GM21447 (cell line): ENCODE results near the gene HK1.
"Not testable (repeated sequence)": the region's sequence is repeated elsewhere in the genome, so short reads cannot be mapped to it uniquely, and the experiment has no call there.

ENCODE experiments used
- ATAC-seq: cut with Tn5 transposase; IDR thresholded peaks from one replicate; pipeline ENCODE4 v1.9.1; 2021; ENCODE audit not compliant: unreplicated experiment

HK1 gene

GRCh38 chr10:69254877-69255276, 23.4 kb upstream of the HK1 start:
- ATAC-seq = no peak

GRCh38 chr10:69259547-69260243, 18.6 kb upstream of the HK1 start:
- no peak for ATAC-seq

DNA sequence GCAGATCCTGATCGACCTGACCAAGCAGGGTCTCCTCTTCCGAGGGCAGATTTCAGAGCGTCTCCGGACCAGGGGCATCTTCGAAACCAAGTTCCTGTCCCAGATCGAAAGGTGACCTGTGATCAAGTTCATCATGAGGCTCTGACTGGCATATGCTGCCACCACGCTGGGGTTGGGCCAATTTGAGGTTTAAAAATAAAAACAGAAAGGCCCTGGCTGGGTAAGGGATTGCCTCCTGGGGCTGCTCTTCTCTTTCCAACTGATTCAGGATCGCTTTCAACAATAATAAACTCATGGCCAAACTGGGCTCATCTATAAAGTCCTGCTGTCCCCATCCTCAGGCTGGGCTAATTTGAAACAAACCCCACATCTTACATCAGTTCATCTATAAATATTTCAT, 17.1 kb upstream of the HK1 start:
- ATAC-seq = no peak

GRCh38 chr10:69262292-69262751, 16.0 kb upstream of the HK1 start:
- peak; percentile 66 for ATAC-seq

DNA sequence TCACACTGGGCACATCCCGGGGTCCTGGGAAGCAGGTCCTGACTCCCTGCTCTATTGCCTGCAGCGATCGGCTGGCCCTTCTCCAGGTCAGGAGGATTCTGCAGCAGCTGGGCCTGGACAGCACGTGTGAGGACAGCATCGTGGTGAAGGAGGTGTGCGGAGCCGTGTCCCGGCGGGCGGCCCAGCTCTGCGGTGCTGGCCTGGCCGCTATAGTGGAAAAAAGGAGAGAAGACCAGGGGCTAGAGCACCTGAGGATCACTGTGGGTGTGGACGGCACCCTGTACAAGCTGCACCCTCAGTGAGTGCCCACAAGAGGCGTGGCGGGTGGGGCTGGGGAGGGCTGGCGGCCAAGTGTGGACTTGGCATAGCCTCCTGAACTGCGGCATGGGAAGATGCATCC, 12.8 kb upstream of the HK1 start:
- ATAC-seq = no peak

GRCh38 chr10:69268761-69269416, 9.4 kb upstream of the HK1 start:
- ATAC-seq = no peak

- ATAC-seq = no peak
These were observed 8.5 kb upstream of the HK1 start for GRCh38 chr10:69269761-69270160.

DNA sequence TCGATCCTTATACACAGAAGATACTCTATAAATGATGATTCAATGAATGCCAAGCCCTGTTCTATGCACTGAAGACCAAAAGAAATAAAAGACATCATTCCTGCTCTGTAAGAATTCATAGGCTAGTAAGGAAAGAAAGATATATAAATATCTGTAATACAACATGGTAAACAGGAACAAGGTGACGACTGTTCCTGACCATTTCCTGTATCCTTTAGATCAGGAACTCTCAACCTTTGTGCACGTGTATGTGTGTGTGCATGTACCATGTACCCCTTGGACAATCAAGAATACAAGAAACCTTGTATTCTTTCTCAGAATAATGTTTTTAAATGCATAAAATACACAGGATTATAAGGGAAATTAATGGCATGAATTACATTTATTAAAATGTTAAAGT, 7.3 kb upstream of the HK1 start:
- ATAC-seq = no peak

- no peak for ATAC-seq
These were observed 5.7 kb upstream of the HK1 start for GRCh38 chr10:69272624-69273023.

- no peak for ATAC-seq
These were observed 2.9 kb upstream of the HK1 start for GRCh38 chr10:69275444-69275843.

GRCh38 chr10:69276503-69276902, 1.8 kb upstream of the HK1 start:
- no peak for ATAC-seq

- ATAC-seq = no peak
These were observed 814 bp downstream of the HK1 start for GRCh38 chr10:69279110-69279509.

DNA sequence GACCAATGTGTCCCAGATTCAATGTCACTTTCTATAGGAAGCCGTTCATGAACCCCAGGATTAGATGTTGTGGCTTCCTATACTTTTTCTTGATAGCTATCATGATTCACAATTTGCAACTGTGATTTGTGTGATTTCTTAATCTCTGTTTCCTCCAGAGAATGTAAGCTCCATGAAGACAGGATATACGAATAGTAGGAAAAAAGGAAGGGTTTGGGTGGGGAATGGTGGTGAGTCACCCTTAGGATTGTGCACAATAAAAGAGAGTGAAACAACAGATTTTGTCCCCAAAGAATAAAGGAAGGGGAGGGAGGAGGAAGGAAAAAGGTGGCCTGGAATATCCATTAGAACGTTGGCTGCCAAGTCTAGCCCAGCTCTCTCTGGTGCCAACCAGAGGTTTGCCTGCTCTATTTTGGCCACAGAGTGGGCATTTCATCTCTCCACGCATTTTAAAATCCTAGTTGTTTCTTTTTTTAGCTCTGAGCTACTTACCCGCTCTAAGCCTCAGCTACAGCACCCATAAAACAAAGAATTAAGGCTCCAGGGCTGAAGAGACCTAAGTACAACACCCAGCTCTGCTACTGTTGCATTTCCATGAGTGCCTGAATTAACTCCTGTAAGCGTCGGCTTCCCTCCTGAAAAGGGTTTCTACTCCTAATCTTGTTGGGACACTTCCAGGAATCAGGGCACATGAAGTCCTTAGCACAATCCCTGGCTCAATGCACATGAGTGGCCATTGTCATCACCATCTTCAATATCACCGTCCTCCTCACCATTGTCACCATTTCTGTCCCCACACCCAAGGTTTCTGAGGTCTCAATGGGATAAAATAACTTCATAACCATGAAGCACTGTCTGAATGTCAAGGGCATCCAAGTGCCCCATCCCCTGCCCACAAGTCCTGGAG, 3.5 kb downstream of the HK1 start:
- no peak for ATAC-seq

DNA sequence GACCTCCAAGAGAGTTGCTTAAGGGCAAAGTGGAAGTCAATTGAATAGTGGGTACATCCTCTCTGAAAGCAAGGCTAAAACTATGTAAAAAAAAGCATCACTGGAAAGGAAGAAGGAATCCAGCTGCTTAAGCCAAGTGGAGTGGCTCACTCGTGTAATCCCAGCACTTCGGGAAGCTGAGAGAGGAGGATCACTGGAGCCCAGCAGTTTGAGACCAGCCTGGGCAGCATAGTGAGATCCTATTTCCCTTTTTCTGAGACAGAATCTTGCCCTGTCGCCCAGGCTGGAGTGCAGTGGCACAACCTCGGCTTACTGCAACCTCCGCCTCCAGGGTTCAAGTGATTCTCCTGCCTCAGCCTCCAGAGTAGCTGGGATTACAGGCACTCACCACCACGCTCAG, 6.1 kb downstream of the HK1 start:
- ATAC-seq = not testable (repeated sequence)

GRCh38 chr10:69285699-69286098, 7.4 kb downstream of the HK1 start:
- no peak for ATAC-seq

GRCh38 chr10:69287181-69287580, 8.9 kb downstream of the HK1 start:
- ATAC-seq = no peak

GRCh38 chr10:69290993-69291392, 12.7 kb downstream of the HK1 start:
- ATAC-seq = no peak

DNA sequence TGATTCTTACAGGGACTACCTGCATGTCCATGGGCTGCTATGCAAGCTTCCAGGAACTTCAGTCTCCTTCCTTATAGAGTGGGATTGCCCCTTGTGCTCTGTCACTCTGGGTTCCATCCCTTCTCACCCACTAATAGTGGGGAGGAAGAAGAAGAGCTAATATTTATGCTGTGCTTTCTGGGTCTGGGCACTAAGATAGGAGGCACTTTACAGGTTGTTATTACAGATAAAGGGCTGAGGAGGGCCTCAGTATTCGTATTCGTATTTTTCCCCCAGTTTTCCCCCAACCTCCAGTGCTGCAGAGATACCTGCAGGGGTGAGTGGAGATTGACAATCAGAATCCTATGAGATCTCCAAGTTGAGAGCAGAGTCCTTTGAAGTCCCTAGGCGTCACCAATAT, 14.2 kb downstream of the HK1 start:
- ATAC-seq = no peak

DNA sequence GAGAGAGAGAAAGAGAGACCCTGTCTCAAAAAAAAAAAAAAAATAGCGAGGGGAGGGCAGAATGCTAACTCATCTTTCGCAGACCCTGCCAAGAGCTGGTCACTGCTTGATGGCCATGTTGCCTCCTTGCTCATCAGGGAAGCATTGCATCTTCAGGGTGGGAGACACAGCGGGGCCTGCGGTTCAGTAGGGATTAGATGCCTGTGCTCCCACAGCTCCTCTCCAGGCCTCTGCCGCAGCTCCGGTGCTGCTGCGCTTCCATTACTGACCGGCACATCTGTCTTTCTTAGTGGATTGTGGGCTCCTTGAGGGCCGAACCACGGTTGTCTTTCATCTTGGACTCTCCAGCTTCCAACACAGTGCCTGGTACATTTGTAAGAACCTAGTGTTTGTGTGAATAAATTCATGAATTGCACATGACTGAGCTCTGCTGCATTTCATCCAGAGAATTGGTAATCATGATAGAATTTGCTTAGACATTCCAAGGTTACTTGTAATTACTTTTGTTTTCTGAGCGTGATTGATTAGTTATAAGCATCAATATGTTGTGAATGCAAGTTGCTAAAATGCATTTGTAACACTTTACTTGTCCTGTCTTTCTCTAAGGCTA, 16.8 kb downstream of the HK1 start:
- ATAC-seq = no peak

DNA sequence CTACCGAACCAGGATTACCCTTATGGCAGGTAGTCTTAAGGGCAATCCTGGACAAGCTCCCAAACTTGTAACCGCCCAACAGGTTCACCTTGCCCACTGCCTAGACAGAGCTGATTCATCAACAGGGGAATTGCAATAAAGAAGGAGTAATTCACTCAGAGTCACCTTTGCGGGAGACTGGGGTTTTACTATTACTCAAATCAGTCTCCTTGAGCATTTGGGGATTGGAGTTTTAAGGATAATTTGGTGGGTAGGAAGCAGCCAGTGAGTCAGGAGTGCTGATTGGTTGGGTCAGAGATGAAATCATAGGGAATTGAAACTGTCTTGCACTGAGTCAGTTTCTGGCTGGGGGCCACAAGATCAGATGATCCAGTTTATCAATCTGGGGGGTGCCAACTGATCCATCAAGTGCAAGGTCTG, 25.3 kb downstream of the HK1 start:
- no peak for ATAC-seq

DNA sequence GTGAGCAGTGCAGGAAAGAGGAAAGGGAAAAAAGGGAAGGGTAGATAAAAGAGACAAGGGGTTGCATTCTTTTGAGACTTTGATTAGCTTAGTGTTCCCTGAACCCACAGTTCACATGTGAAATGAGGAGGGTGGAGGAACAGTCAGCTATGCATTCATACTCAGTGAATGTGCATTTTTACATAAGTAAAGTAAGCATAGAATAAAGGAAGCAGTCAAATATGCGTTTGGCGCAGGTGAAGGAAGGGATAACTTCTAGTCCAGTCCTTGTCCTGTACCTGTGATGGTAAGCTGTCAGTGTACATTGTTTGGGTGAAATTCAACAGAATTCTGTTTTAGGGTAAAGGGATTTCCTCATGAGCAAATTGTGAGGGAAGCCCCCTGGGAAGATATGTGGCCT, 28.1 kb downstream of the HK1 start:
- no peak for ATAC-seq
